ENCODE measurements around the gene HDHD5.

The HDHD5 gene

GRCh38 chr22:17171153-17172028 is 12.3 kb upstream of the HDHD5 start:
- DNase-seq (ENCODE audit: low spot score): peak; percentile 95
- in situ Hi-C loops (cut with MboI; ENCODE audit: low sequenced_read_pairs, unreplicated experiment): no loop called here
- TF ChIP-seq, protein P1, sequence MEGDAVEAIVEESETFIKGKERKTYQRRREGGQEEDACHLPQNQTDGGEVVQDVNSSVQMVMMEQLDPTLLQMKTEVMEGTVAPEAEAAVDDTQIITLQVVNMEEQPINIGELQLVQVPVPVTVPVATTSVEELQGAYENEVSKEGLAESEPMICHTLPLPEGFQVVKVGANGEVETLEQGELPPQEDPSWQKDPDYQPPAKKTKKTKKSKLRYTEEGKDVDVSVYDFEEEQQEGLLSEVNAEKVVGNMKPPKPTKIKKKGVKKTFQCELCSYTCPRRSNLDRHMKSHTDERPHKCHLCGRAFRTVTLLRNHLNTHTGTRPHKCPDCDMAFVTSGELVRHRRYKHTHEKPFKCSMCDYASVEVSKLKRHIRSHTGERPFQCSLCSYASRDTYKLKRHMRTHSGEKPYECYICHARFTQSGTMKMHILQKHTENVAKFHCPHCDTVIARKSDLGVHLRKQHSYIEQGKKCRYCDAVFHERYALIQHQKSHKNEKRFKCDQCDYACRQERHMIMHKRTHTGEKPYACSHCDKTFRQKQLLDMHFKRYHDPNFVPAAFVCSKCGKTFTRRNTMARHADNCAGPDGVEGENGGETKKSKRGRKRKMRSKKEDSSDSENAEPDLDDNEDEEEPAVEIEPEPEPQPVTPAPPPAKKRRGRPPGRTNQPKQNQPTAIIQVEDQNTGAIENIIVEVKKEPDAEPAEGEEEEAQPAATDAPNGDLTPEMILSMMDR (IDR thresholded peaks at IDR 0.05; ENCODE audit: borderline replicate concordance, control extremely low read depth, extremely low read depth, insufficient read depth, missing control alignments): peak; percentile 91

GRCh38 chr22:17167486-17167885 is 8.4 kb upstream of the HDHD5 start:
- in situ Hi-C loops (cut with MboI; ENCODE audit: low sequenced_read_pairs, unreplicated experiment): no loop called here
- TF ChIP-seq, protein P1 (IDR thresholded peaks at IDR 0.05; ENCODE audit: borderline replicate concordance, control extremely low read depth, extremely low read depth, insufficient read depth, missing control alignments): no peak
- no peak for DNase-seq (ENCODE audit: low spot score)

GRCh38 chr22:17164392-17165024 is 5.4 kb upstream of the HDHD5 start:
- no peak for DNase-seq (ENCODE audit: low spot score)
- TF ChIP-seq, protein P1 (IDR thresholded peaks at IDR 0.05; ENCODE audit: borderline replicate concordance, control extremely low read depth, extremely low read depth, insufficient read depth, missing control alignments): no peak
- in situ Hi-C loops (cut with MboI; ENCODE audit: low sequenced_read_pairs, unreplicated experiment): no loop called here

DNA sequence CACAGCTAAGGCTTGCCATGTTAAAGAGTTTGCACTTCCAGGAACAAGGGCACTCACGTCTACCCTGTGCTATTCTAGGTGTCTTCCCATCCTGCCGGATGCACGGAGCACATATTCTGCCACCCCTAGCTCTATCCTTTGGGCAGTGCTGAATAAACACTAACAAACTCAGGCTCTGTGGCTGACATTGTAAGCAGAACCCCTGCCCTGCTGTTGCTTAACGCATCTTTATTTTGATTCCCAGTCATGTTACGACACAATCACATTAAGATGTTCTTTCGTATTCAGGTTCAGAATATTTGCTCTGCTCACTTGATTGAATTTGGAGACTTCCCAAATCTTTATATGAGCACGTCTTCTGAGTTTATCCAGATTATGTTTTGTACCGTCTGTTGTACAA is 3.7 kb upstream of the HDHD5 start:
- in situ Hi-C loops (cut with MboI; ENCODE audit: low sequenced_read_pairs, unreplicated experiment): no loop called here
- TF ChIP-seq, protein P1 (IDR thresholded peaks at IDR 0.05; ENCODE audit: borderline replicate concordance, control extremely low read depth, extremely low read depth, insufficient read depth, missing control alignments): no peak
- no peak for DNase-seq (ENCODE audit: low spot score)

- in situ Hi-C loops (cut with MboI; ENCODE audit: low sequenced_read_pairs, unreplicated experiment): no loop called here
- no peak for DNase-seq (ENCODE audit: low spot score)
- TF ChIP-seq, protein P1 (IDR thresholded peaks at IDR 0.05; ENCODE audit: borderline replicate concordance, control extremely low read depth, extremely low read depth, insufficient read depth, missing control alignments): no peak
Measured at GRCh38 chr22:17161991-17162390, 2.9 kb upstream of the HDHD5 start.

GRCh38 chr22:17159504-17159951 is 451 bp upstream of the HDHD5 start:
- TF ChIP-seq, protein P1 (IDR thresholded peaks at IDR 0.05; ENCODE audit: borderline replicate concordance, control extremely low read depth, extremely low read depth, insufficient read depth, missing control alignments): no peak
- peak; percentile 57 for DNase-seq (ENCODE audit: low spot score)
- in situ Hi-C loops (cut with MboI; ENCODE audit: low sequenced_read_pairs, unreplicated experiment): no loop called here

Data from GM13976 (cell line).